Neural cell (in vitro differentiated cells): Measurements from ENCODE around the gene ZMAT5. TPM values are rescaled to one million over a fixed set of nuclear protein-coding genes. Genes with fewer than 3 reads are reported as not detected.

ENCODE experiments used
- H2AFZ ChIP-seq: fragments of 200-600, 300-800 bp; sonication (generic), shearing (Covaris generic); 2 replicates; pipeline ENCODE4 v1.6.0; 2014; ENCODE audit warnings: low read depth, mild to moderate bottlenecking, antibody characterized with exemption, low read length, moderate library complexity
- H3F3A ChIP-seq: fragments of 200-600 bp; shearing (Covaris generic); 2 replicates; pipeline ENCODE4 v1.6.1; 2016; ENCODE audit warnings: mild to moderate bottlenecking, moderate library complexity, mixed read lengths, antibody characterized with exemption, low read length; ENCODE audit not compliant: insufficient read depth, poor library complexity, severe bottlenecking
- H3K27ac ChIP-seq: fragments of 200-600, 300-800 bp; sonication (generic), shearing (Covaris generic); 2 replicates; pipeline ENCODE4 v1.5.1; 2014; ENCODE audit warnings: mild to moderate bottlenecking, low read length, moderate library complexity
- H3K27me3 ChIP-seq: fragments of 300-800, 200-600 bp; sonication (generic), shearing (Covaris generic); 2 replicates; pipeline ENCODE4 v1.6.0; 2014; ENCODE audit warnings: mild to moderate bottlenecking, low read depth, low read length, moderate library complexity; ENCODE audit not compliant: insufficient read depth
- H3K36me3 ChIP-seq: fragments of 300-800, 200-600 bp; sonication (generic), shearing (Covaris generic); 2 replicates; pipeline ENCODE4 v1.5.1; 2014; ENCODE audit warnings: mild to moderate bottlenecking, antibody characterized with exemption, low read length, moderate library complexity; ENCODE audit not compliant: insufficient read depth
- H3K4me2 ChIP-seq: fragments of 300-800, 200-600 bp; sonication (generic), shearing (Covaris generic); 2 replicates; pipeline ENCODE4 v1.6.0; 2014; ENCODE audit warnings: mild to moderate bottlenecking, low read length
- H3K4me3 ChIP-seq: fragments of 300-800, 200-600 bp; sonication (generic), shearing (Covaris generic); 2 replicates; pipeline ENCODE4 v1.5.1; 2014; ENCODE audit warnings: mild to moderate bottlenecking, low read length, moderate library complexity
- H3K79me2 ChIP-seq: fragments of 200-600 bp; shearing (Covaris generic); replicated peaks from 2 replicates; pipeline ENCODE4 v1.6.0; 2014; ENCODE audit warnings: mild to moderate bottlenecking, low read length, moderate library complexity; ENCODE audit not compliant: insufficient read depth
- H3K9ac ChIP-seq: fragments of 300-800, 200-600 bp; sonication (generic), shearing (Covaris generic); 2 replicates; pipeline ENCODE4 v1.6.1; 2016; ENCODE audit warnings: mild to moderate bottlenecking, low read length, mixed read lengths
- H3K9me2 ChIP-seq: fragments of 200-600 bp; shearing (Covaris generic); 2 replicates; pipeline ENCODE4 v1.6.1; 2016; ENCODE audit warnings: mild to moderate bottlenecking, low read length, mixed read lengths; ENCODE audit not compliant: insufficient read depth
- H3K9me3 ChIP-seq: fragments of 200-600, 300-800 bp; sonication (generic), shearing (Covaris generic); 2 replicates; pipeline ENCODE4 v1.6.1; 2016; ENCODE audit warnings: mild to moderate bottlenecking, mixed run types, low read length, moderate library complexity, mixed read lengths
- H4K20me1 ChIP-seq: fragments of 200-600 bp; shearing (Covaris generic); 2 replicates; pipeline ENCODE4 v1.6.1; 2016; ENCODE audit warnings: mild to moderate bottlenecking, mixed run types; ENCODE audit not compliant: insufficient read depth
- EP300 ChIP-seq: fragments of 450-650 bp; conservative IDR thresholded peaks from 2 replicates; pipeline ENCODE4 v1.6.1; 2014; ENCODE audit warnings: antibody characterized with exemption, mild to moderate bottlenecking, moderate library complexity; ENCODE audit not compliant: poor library complexity, severe bottlenecking
- EZH2 ChIP-seq: fragments of 200-600, 300-800 bp; shearing (Covaris generic), sonication (generic); IDR thresholded peaks from 2 replicates; pipeline ENCODE4 v1.6.1; 2014; ENCODE audit warnings: antibody characterized with exemption, low read length, borderline replicate concordance, mild to moderate bottlenecking; ENCODE audit not compliant: insufficient read depth, poor library complexity, severe bottlenecking
- MXI1 ChIP-seq: fragments of 450-650 bp; conservative IDR thresholded peaks from 2 replicates; pipeline ENCODE4 v1.6.1; 2014; ENCODE audit warnings: antibody characterized with exemption, mild to moderate bottlenecking; ENCODE audit not compliant: poor library complexity, severe bottlenecking
- POLR2AphosphoS5 ChIP-seq: IDR thresholded peaks from 2 replicates; pipeline ENCODE4 v1.6.1; 2012
- RAD21 ChIP-seq: fragments of 450-650 bp; conservative IDR thresholded peaks from 2 replicates; pipeline ENCODE4 v1.6.1; 2014; ENCODE audit warnings: antibody characterized with exemption, mild to moderate bottlenecking, moderate library complexity
- SMC3 ChIP-seq: fragments of 450-650 bp; conservative IDR thresholded peaks from 2 replicates; pipeline ENCODE4 v1.6.1; 2014; ENCODE audit warnings: antibody characterized with exemption, mild to moderate bottlenecking, moderate library complexity; ENCODE audit not compliant: poor library complexity
- TAF1 ChIP-seq: IDR thresholded peaks from 2 replicates; pipeline ENCODE4 v1.6.1; 2012; ENCODE audit warnings: low read depth
- polyA plus RNA-seq: library from polyadenylated mRNA; depleted of rRNA; stranded (reverse); fragments of >200 nt; gene quantifications from 2 replicates; pipeline ENCODE4 v1.2.3, GENCODE V29; 2014
- TF ChIP-seq, protein P1 (sequence below): fragments of 450-650 bp; IDR thresholded peaks from 2 replicates; pipeline ENCODE4 v1.5.1; 2014; ENCODE audit warnings: antibody characterized with exemption, mild to moderate bottlenecking, moderate library complexity; ENCODE audit not compliant: poor library complexity, severe bottlenecking
- TF ChIP-seq, protein P2 (sequence below): IDR thresholded peaks from 2 replicates; pipeline ENCODE4 v1.6.1; 2012; ENCODE audit warnings: borderline replicate concordance

ZMAT5 gene
- polyA plus RNA-seq, 1 donor from 2014 or later = 54.9 TPM

DNA sequence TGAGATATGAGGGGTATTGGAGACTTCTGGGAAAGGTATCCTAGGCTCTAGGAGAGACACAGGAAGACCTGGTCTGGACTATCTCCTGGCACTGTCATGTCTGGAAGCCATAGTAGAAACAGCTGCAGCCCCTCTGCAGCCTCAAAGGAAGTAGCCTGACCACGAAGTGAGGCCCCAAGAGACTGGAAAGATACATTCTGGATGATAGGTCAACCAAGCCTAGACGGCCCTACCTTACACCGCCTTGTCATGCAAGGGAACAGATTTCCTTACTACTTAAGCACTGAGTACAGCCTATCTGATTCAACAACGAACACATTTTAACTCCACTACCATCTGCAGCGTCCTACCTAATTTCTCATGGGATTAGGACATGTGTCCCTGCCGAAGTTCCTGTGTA is 31.5 kb upstream of the ZMAT5 start:
- H3K4me2 ChIP-seq = no peak overlapping the region
- H3K4me3 ChIP-seq = no peak overlapping the region
- TF ChIP-seq EZH2 (no peak), SMC3 (no peak), POLR2AphosphoS5 (no peak), TAF1 (no peak), MXI1 (no peak), EP300 (no peak), RAD21 (no peak)
- TF ChIP-seq, protein P1, sequence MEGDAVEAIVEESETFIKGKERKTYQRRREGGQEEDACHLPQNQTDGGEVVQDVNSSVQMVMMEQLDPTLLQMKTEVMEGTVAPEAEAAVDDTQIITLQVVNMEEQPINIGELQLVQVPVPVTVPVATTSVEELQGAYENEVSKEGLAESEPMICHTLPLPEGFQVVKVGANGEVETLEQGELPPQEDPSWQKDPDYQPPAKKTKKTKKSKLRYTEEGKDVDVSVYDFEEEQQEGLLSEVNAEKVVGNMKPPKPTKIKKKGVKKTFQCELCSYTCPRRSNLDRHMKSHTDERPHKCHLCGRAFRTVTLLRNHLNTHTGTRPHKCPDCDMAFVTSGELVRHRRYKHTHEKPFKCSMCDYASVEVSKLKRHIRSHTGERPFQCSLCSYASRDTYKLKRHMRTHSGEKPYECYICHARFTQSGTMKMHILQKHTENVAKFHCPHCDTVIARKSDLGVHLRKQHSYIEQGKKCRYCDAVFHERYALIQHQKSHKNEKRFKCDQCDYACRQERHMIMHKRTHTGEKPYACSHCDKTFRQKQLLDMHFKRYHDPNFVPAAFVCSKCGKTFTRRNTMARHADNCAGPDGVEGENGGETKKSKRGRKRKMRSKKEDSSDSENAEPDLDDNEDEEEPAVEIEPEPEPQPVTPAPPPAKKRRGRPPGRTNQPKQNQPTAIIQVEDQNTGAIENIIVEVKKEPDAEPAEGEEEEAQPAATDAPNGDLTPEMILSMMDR = no peak
- TF ChIP-seq, protein P2, sequence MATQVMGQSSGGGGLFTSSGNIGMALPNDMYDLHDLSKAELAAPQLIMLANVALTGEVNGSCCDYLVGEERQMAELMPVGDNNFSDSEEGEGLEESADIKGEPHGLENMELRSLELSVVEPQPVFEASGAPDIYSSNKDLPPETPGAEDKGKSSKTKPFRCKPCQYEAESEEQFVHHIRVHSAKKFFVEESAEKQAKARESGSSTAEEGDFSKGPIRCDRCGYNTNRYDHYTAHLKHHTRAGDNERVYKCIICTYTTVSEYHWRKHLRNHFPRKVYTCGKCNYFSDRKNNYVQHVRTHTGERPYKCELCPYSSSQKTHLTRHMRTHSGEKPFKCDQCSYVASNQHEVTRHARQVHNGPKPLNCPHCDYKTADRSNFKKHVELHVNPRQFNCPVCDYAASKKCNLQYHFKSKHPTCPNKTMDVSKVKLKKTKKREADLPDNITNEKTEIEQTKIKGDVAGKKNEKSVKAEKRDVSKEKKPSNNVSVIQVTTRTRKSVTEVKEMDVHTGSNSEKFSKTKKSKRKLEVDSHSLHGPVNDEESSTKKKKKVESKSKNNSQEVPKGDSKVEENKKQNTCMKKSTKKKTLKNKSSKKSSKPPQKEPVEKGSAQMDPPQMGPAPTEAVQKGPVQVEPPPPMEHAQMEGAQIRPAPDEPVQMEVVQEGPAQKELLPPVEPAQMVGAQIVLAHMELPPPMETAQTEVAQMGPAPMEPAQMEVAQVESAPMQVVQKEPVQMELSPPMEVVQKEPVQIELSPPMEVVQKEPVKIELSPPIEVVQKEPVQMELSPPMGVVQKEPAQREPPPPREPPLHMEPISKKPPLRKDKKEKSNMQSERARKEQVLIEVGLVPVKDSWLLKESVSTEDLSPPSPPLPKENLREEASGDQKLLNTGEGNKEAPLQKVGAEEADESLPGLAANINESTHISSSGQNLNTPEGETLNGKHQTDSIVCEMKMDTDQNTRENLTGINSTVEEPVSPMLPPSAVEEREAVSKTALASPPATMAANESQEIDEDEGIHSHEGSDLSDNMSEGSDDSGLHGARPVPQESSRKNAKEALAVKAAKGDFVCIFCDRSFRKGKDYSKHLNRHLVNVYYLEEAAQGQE = no peak
- H3K27ac ChIP-seq = no peak overlapping the region
- no peaks in the 10 kb centered on the region for H3K79me2 ChIP-seq
- H3K27me3 ChIP-seq = no peaks in the 10 kb centered on the region
- no peak overlapping the region for H3K9ac ChIP-seq
- no peaks in the 10 kb centered on the region for H3F3A ChIP-seq
- H4K20me1 ChIP-seq = no peaks in the 10 kb centered on the region
- H3K36me3 ChIP-seq = peaks cover 10% of the 10 kb centered on the region
- no peaks in the 10 kb centered on the region for H3K9me2 ChIP-seq
- no peaks in the 10 kb centered on the region for H3K9me3 ChIP-seq
- no peak overlapping the region for H2AFZ ChIP-seq

DNA sequence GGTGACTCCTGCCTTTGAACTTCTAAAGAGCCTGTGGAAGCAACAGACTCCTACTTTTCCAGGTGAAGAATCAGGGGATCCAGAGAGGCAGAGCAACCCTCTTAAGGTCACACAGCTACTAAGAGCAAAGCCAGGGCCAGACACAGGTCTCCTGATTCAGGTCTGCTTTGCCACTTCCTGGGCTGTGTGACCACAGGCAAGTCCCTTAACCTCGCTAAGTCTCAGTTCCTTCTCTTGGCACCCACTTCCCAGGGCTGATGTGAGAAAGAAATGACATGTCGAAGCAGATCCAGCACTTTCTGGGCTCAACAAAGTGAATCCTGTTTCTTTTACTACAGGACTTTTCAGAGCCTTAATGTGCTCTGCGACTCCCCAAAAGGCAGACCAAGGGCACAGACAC is 30.5 kb upstream of the ZMAT5 start:
- no peak overlapping the region for H3K4me2 ChIP-seq
- no peaks in the 10 kb centered on the region for H3K27me3 ChIP-seq
- no peak overlapping the region for H3K9ac ChIP-seq
- no peaks in the 10 kb centered on the region for H4K20me1 ChIP-seq
- no peak overlapping the region for H2AFZ ChIP-seq
- TF ChIP-seq TAF1 (no peak), MXI1 (no peak), POLR2AphosphoS5 (no peak), RAD21 (no peak), EZH2 (no peak), EP300 (no peak)
- TF ChIP-seq, protein P1 = no peak
- TF ChIP-seq, protein P2 = no peak
- no peaks in the 10 kb centered on the region for H3F3A ChIP-seq
- peaks cover 10% of the 10 kb centered on the region for H3K36me3 ChIP-seq
- no peak overlapping the region for H3K27ac ChIP-seq
- no peaks in the 10 kb centered on the region for H3K9me3 ChIP-seq
- no peaks in the 10 kb centered on the region for H3K79me2 ChIP-seq
- H3K9me2 ChIP-seq = no peaks in the 10 kb centered on the region
- no peak overlapping the region for H3K4me3 ChIP-seq
